ENCODE data around the gene PCYOX1L. TPM values are rescaled to one million over a fixed set of nuclear protein-coding genes. Genes with fewer than 3 reads are reported as not detected.

Gene PCYOX1L
- total RNA-seq, 1 experiment from 2014 or later, result 7.0 TPM

- BruUV-seq (replicated peaks), result no TSS peak
- CTCF ChIA-PET, result no interaction called here
- in situ Hi-C loops (cut with HindIII; ENCODE audit: low pct_unique_long_range_greater_than_20kb, low sequenced_read_pairs), result no loop called here
- Histone ChIP-seq H3K36me3 (ENCODE audit: control insufficient read depth, insufficient read depth, low read length) (no peaks in the 10 kb centered on the region), H3K4me1 (ENCODE audit: control insufficient read depth, insufficient read depth, low read length) (no peaks in the 10 kb centered on the region), H3K27me3 (ENCODE audit: control insufficient read depth, insufficient read depth, low read length) (no peaks in the 10 kb centered on the region), H3K4me3 (ENCODE audit: low read depth in 2 of 2, low read length in 2 of 2) (no peak overlapping the region), H3K27ac (ENCODE audit: low read length) (no peak overlapping the region), H3K9me3 (ENCODE audit: control insufficient read depth, insufficient read depth, low read depth, low read length) (no peaks in the 10 kb centered on the region)
- POLR2A ChIA-PET, result no interaction called here
- no peak for DNase-seq (ENCODE audit: low read depth, low spot score)
- no peak for ATAC-seq
- TF ChIP-seq POLR2AphosphoS5 (IDR thresholded peaks at IDR 0.05; ENCODE audit: low read depth, low read length) (no peak), CTCF (IDR thresholded peaks at IDR 0.05) (no peak), TCF7L2 (IDR thresholded peaks at IDR 0.05; ENCODE audit: low read depth, low read length) (no peak), SIN3A (IDR thresholded peaks at IDR 0.05; ENCODE audit: borderline replicate concordance, insufficient read depth, low read depth, low read length) (no peak), REST (IDR thresholded peaks at IDR 0.05; ENCODE audit: insufficient read depth in 1 of 2, low read depth in 2 of 2, low read length in 1 of 2) (no peak)
- intact Hi-C loops (cut with micrococcal nuclease; ENCODE audit: unreplicated experiment), result loop anchor here (5.0 kb wide), 1 partner anchor 123 kb away; no protein-coding TSS in a partner anchor
These were observed 38.7 kb upstream of the PCYOX1L start for GRCh38 chr5:149319174-149319573.

- ChIA-PET POLR2A (no interaction called here), CTCF (no interaction called here)
- intact Hi-C loops (cut with micrococcal nuclease; ENCODE audit: unreplicated experiment), result no loop called here
- H3K36me3 ChIP-seq (ENCODE audit: control insufficient read depth, insufficient read depth, low read length), result no peaks in the 10 kb centered on the region
- TF ChIP-seq POLR2AphosphoS5 (IDR thresholded peaks at IDR 0.05; ENCODE audit: low read depth, low read length), result no peak
- TF ChIP-seq TCF7L2 (IDR thresholded peaks at IDR 0.05; ENCODE audit: low read depth, low read length), result no peak
- TF ChIP-seq CTCF (IDR thresholded peaks at IDR 0.05), result no peak
- no peak for TF ChIP-seq REST (IDR thresholded peaks at IDR 0.05; ENCODE audit: insufficient read depth in 1 of 2, low read depth in 2 of 2, low read length in 1 of 2)
- no peak for TF ChIP-seq SIN3A (IDR thresholded peaks at IDR 0.05; ENCODE audit: borderline replicate concordance, insufficient read depth, low read depth, low read length)
- H3K27me3 ChIP-seq (ENCODE audit: control insufficient read depth, insufficient read depth, low read length), result no peaks in the 10 kb centered on the region
- H3K27ac ChIP-seq (ENCODE audit: low read length), result no peak overlapping the region
- in situ Hi-C loops (cut with HindIII; ENCODE audit: low pct_unique_long_range_greater_than_20kb, low sequenced_read_pairs), result no loop called here
- H3K9me3 ChIP-seq (ENCODE audit: control insufficient read depth, insufficient read depth, low read depth, low read length), result no peaks in the 10 kb centered on the region
- H3K4me3 ChIP-seq (ENCODE audit: low read depth in 2 of 2, low read length in 2 of 2), result no peak overlapping the region
- no TSS peak for BruUV-seq (replicated peaks)
- ATAC-seq, result no peak
- no peaks in the 10 kb centered on the region for H3K4me1 ChIP-seq (ENCODE audit: control insufficient read depth, insufficient read depth, low read length)
- DNase-seq (ENCODE audit: low read depth, low spot score), result no peak
These were observed 37.0 kb upstream of the PCYOX1L start for GRCh38 chr5:149320791-149321330.
